ENCODE results near the gene RNF180.

- TF ChIP-seq CTCF (IDR thresholded peaks at IDR 0.05; ENCODE audit: low read depth, low read length) (no peak), POLR2A (IDR thresholded peaks at IDR 0.05; ENCODE audit: extremely low read depth, insufficient read length) (no peak), MAX (IDR thresholded peaks at IDR 0.05; ENCODE audit: low read depth, low read length) (no peak)
Measured at GRCh38 chr5:64163135-64163534, 2.5 kb upstream of the RNF180 start.

Data from NB4 (cell line).